Activated CD8-positive, alpha-beta memory T cell treated with anti-CD3 and anti-CD28 coated beads for 36 hours (primary cell): Measurements from ENCODE around the gene DLX5. TPM values are rescaled to one million over a fixed set of nuclear protein-coding genes. Genes with fewer than 3 reads are reported as not detected.

Experiments used
- CTCF ChIA-PET: fragments of 350-600 bp; sonication (Branson Sonifier 250); formaldehyde crosslinking; loops from one replicate; lab custom pipeline; 2021; ENCODE audit warnings: antibody characterized with exemption; lab: Charles Lee
- POLR2A ChIA-PET: fragments of 350-600 bp; sonication (Branson Sonifier 250); formaldehyde crosslinking; loops from one replicate; lab custom pipeline; 2021; ENCODE audit warnings: antibody characterized with exemption; lab: Charles Lee
- total RNA-seq, 2 experiments: library from RNA; stranded (reverse); gene quantifications; one replicate each; pipeline ENCODE4 v1.2.3, GENCODE V29; 2021

Gene DLX5
- total RNA-seq, 2 experiments from 2014 or later, result not detected

DNA sequence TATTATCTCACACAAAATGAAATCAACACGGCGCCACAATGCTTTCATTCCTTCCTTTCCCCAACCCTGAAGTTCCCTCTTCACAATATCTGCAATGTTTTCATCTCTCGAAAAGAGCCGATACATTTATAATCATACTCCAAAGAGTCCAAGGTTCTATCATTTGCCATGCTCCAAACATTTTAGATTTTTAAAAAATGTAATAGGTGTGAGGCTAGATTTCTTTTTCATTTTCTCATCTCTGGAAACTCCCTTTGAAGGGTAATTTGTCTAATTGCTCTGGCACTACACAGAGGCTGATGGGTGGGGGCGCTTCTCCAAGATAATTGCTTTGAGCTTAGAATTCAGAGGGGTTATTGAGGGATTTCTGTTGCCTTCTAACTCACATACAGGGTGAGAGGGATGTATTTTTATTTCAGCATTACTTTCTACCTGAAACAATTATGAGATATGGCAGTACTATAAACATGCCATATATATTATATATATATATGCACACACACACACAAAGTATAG, 4.9 kb downstream of the DLX5 start:
- CTCF ChIA-PET, result no interaction called here
- POLR2A ChIA-PET, result no interaction called here

DNA sequence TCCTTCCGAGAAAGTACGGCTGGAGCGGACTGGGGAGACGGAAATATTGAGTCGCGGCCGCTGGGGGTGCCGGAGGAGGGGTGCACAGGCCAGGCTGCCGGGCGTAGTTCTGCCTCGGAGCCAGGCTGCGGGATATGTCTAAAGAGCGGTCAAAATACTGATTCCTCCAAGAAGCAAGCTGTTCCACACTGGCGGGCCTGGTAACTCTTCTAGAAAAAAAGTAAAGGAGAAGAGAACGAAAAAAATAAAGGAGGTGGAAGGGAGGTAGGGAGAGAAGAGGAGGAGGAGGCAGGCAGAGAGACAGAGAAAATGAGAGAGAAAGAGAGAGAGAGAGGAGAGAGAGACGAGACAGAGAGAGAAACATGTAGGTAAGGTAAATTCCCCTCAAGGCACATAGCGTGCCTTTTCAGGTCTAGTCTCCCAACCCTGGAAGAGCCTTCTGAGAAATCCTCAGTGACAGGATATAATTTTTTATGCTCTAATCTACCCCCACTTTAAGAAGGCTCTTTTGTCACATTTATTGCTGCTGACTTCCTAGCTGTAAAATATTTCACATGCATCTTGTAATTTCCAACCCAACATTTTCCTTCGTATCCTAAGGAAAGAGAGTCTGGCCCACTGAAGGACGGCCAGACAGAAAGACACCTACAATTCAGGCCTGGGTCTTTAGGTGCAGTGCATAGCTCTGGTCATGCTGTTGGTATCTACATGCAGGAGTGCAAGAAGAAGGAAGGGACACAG, 5.7 kb downstream of the DLX5 start:
- ChIA-PET POLR2A (no interaction called here), CTCF (no interaction called here)

DNA sequence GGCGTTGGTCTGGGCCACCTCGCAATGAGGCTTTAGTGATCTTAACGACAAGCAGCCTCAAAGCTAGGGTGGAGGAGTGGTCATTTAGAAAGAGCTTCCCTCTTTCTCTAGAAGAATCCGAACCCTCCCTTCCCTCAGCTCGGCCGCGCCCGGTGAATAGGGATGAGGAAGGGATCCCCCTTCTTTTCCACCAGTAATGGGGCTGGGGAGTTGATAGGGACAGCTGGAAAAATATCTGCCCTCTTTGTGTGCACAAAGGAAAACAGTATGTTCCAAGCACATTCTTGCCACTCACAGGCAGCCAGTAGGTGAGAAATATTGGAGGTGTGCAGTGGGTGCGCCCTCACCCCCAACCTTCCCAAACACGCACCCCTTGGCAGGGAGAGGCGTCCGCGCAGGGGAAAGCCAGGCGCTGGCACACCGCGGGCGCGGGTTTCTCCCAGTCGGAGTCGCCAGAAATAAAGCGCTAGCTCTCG, 6.5 kb downstream of the DLX5 start:
- ChIA-PET CTCF (no interaction called here), POLR2A (no interaction called here)

DNA sequence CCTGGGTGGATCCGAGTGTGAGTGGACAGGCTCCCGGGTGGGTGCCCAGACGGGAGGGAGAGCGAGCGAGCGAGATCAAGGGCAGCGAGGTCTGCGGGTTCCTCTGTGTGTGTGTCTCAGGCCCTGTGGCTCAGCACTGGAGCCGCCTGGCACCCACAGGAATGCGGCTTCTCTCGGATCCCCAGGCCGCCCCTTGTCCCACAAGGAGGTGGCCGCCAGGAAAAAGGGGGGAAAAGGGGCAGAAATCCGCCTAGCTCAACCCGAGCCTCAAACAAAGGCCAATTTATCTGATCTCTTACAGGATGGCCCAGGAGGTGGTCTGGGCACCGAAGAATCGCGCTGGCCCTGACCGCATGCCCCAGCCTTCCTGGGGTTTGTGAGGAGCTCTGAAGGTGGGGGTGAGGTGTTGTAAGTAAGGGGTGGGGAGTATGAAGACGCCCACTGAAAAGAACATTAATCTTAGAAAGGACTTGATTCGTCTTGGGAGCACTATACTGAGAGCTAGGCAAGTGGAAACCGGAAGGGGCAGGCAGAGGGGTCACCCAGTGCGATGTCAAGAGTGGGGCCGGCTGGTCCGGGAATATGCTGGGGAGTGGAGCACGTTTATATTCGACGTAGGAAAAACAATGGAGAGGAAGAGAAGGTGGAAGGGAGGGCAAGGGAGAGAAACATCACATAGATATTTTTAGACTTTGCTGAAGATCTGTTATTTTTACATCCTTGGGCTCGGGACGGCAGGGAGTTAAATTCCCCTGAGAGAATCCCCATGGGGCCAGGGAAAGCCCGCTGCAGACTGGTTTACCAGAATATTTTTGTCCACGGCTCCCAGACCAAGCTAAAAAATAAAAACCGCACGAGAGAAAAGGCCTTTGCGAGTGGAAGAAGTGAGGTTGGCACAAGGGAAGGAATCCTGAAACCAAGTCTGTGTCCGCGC, 7.2 kb downstream of the DLX5 start:
- CTCF ChIA-PET, result interaction anchor here (1.1 kb wide), 1 partner anchor 12 kb away, joined by 3 read pairs; the partner anchor contains the start of gene DLX6
- POLR2A ChIA-PET, result no interaction called here

DNA sequence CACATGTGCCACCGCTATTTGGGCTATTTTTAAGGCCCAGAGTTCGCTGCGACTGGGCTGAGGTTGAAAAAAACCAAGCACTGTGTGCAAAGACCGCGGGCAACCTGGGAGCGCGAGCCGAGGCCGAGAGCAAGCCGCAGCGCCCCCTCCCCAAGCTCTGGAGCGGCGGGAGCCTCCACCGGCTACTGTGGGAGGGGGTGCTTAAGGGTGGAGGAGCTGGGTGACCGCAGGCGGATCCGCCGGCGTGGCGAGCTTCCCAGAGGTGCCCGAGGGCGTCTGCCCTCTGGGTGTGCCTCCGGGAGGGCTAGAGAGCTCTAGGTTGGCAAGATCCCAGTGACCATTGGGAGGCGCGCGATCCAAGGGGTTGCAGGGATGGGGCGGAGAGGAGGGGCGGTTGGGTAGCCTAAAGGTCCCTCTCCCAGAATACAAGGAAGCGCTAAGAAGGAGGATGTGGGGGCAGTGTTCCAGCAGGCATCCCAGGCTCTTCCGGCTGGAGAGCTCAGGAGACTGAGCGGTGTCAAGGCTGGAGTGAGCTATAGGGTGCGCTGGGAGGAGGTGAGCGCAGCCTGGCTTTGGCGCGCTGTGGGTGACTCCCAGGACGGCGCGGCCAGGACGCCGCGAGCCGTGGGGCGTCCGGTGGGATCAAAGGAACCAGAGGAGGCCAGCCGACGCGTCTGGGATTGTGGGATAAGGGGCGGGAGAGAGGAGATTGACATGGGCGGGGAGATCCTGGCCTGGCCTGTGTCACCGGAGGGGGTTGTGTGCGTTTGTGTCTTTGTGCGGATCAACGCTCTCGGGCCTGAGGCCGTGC, 8.0 kb downstream of the DLX5 start:
- POLR2A ChIA-PET, result no interaction called here
- CTCF ChIA-PET, result interaction anchor here (1.1 kb wide), 1 partner anchor 11 kb away, joined by 3 read pairs; the partner anchor contains the start of gene DLX6

DNA sequence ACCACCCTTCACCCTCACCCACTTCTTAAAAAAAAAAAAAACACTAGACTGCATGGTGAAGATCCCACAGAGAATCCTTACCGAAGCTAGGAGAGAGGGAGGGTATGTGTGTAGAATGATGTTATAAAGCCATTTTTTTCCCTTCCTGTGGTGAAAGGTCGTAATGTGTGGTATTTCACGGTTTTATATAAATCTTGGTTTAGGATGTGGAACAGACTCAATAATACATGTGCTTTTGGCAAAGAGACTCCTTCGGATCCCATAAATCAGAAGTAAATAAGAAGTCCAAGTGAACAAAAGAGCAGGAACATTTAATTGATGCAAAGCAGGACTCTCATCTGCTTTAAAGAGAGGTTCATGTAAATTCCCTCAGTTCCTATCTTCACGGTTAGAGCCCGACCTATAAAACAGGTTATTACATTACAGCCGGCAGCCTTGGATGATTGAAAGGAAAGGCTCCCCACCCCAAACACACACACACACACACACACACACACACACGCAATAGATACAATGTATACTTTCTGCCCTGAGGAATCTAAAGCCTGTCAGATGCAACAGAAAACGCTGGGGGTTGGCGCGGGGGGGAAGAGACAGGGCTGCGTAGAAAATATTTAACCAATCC, 8.8 kb downstream of the DLX5 start:
- ChIA-PET POLR2A (no interaction called here), CTCF (interaction anchor here (1.3 kb wide), 1 partner anchor 10 kb away, joined by 3 read pairs; no protein-coding TSS in a partner anchor)

DNA sequence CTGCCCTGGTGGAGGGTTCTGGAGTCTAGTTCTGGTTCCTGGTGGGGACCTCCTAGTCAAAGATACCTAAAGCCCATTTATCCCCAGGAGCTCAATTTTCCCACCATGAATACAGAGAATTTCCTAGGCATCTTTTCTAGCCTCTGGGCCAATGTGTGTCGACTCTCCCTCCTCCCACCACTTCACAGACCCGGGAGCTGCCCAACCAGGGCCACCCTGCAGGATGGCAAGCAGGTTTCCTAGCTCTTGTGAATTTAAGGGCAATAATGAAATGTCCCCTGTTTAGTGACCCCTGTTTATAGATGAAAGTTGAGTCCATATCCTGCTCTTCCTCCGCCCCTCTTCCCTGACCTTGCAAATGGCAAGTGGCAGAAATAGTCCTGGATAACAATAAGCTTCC, 9.4 kb downstream of the DLX5 start:
- ChIA-PET POLR2A (no interaction called here), CTCF (interaction anchor here (1.3 kb wide), 1 partner anchor 11 kb away, joined by 3 read pairs; no protein-coding TSS in a partner anchor)

DNA sequence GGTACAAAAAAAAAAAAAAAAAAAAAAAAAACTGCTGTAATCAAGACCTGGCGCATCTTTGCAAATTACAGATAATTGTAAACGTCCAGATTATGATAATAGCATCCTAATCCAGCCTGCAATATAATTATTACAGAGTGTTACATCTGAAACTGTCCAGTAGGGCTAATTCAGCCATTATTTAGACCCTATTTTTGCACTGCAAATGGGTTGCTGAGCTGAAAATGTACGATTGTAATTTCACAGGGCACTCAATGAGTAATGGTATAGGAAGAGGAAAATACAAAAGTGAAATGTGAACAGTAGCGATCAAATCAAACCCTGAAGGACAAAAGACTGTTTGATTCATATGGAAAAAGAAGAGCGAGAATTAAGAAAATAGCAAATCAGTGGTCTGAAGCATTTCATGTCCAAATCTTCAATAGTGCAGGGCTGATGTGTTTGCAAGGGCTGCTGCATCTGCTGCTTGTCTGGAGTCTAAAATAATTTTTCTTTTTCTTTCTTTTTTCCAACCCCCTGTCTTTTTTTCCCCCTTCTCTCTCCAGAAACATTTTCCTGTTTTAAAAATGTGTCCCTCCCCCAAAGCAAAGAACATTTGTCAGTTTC, 10.4 kb downstream of the DLX5 start:
- CTCF ChIA-PET, result no interaction called here
- POLR2A ChIA-PET, result no interaction called here

DNA sequence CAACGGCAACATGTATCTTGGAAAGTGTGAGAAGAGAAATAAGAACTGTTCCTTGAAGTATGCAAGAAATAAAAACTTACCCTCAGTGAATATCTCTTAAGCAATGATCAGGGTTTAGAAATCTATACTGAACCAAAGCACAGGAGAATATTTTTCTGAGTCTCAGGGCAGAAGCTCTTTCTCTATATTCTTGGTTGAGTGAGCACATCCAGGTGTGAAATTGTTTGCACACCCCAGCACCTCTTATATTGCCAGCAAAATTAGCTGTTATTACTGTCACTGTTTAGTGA, 10.8 kb downstream of the DLX5 start:
- CTCF ChIA-PET, result interaction anchor here (1.3 kb wide), 1 partner anchor 14 kb away, joined by 4 read pairs; no protein-coding TSS in a partner anchor

DNA sequence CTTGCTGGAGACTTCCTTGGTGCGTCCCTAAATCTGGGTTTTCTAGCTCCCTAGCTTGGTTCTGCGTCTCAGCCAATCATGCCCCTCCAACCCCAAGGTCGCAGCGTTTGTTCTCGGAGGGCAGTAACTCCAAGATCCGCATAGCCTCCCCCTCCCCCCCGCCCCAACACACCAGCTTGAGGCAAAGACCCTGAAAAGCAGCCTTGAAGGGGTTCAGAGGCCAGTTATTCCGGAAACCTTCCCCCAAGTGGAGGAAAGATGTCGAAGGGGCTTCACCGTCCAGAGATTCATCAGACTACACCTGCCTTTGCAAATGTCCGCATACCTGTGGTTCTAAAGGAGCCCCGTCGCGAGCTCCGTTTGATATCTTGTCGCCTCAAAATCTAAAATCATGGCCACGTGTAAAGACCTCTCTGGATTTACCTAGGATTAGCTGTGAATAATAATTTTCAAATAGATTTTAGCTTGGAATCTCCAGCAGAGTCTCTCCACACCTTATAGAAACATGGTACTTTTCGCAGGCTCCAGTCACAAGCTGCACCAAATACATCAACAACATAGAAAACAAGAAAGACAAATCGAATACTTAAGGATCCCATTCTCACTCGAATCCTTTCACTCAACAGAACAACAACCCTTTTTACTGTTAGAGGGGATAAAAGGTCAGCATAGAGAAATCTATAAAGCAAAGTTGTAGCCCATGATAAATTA, 11.3 kb downstream of the DLX5 start:
- ChIA-PET POLR2A (no interaction called here), CTCF (interaction anchor here (1.3 kb wide), 1 partner anchor 14 kb away, joined by 4 read pairs; no protein-coding TSS in a partner anchor)

More for the DNA sequence above, 10.8 kb downstream of the DLX5 start:
- POLR2A ChIA-PET, result no interaction called here

DNA sequence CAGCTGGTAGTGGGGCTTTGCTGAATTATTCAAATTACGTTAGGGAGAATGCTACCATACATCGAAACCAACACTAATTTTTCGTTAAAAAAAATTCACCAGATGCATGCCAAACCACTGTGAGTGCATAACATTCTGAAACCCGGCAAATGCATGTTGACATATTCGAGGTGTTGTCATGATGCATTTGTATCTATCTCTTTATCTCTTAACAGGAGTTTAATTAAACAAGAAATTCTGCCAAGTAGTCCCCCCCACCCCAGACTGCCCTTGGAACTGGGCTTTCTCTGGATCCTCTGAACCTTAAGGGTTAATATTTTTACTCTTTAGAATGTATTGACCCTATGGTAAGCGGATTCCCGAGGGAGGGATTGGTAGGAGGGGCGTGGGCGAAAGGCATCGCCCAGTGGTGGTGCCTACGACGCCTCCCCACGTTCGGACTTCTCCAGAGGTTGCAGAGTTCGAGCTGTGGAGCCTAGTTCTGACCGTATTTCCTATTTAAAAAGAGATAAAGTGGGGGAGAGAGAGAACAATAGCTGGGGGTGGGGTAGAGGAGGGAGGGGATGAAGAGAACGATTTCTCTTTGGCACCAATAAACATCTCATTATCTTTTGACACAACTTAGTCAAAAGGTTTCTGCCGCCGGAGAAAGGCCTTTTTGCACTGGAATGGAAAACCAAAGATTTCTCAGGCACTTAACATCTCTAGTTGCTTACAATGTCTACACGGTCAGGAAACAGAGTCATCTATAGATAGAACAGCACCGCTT, 12.1 kb downstream of the DLX5 start:
- ChIA-PET CTCF (interaction anchor here (1.3 kb wide), 1 partner anchor 15 kb away, joined by 4 read pairs; no protein-coding TSS in a partner anchor), POLR2A (no interaction called here)

DNA sequence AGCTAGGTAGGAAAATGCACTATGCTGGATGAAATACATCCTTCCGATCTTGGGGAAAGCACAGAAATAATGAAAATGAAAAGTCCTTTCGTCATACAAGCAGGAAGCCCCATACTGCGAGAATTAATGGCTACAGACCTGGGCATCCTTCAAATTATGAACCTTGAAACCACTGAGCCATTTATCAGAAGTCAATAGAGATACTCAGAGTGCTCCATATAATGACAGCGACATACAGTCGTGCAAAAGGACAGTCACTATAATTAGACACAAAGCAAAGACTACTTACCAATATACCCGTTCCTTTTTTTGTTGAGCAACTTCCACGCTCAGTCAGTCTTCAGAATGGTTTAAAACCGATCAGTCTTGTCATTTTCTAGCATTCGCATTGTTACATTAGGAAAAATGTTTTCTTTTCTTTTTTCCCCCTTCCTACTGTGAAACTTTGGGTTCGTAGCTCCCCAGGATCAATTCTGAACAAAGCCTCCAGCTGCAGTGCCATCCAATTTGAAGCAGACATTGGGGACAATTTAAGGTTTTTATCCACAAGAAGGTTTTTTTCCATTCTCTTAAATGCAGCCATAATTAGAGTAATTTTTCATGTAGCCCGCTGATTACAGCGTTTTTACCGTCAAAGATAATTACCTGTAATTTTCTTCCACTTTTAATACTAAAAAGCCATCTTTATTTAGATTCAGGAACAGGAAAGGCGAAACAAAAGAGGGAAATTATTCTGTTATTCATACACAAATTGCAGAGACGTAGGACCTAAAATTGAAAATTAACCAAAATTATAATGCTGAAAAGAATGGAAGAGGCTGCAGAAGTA, 12.9 kb downstream of the DLX5 start:
- ChIA-PET CTCF (no interaction called here), POLR2A (no interaction called here)

DNA sequence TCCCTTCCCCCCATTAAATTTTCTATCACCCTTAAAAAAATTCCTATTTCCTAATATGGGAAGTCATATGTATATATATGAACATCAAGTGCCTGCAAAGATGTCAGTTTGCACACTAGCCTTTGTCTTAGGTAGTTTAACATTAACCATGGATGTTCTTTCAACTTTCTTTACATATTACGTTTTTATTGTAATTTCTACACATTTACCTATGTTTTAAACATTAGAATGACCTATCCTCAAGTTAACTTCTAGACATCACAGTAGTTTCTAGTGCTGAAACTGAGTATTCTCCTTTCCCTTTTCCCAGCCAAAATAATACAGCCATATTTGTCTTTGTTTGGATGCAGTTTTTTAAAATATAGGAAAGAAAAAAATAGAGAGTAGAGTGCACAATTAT, 13.5 kb downstream of the DLX5 start:
- ChIA-PET POLR2A (no interaction called here), CTCF (no interaction called here)

DNA sequence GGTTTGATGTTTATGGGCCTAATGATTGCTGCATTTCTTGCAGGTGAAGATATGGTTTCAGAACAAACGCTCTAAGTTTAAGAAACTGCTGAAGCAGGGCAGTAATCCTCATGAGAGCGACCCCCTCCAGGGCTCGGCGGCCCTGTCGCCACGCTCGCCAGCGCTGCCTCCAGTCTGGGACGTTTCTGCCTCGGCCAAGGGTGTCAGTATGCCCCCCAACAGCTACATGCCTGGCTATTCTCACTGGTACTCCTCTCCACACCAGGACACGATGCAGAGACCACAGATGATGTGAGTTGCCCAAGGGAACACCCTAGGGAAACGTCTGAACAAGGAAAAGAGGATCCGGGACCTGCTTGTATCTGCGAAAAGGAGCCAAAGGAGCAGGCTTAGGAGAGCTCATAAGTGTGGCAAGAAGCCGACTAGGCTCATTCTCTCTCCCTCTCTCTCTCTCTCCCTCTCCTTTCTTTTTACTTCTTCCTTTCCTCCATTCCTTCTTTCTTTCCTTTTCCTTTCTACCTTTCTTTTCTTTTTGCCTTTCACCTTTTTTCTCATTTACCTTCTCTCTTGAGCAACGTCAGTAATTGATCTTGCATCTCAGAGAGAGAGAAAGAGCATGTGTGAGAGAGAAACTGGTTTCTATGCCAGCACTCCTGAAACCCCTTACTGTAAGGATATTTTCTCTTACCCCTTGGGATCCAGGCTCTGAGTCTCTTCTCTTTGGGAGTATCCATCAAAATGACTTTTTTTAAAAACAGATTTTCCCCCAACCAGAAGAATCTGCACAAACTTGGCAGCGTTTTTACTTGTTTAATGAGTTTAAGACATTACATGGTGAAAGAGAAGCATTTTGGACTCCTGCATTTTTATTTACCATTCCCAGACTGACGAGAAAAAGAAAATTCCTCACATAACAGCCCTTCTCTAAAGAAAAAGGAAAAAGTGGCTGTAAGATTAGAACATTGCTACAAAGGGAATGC, 14.6 kb downstream of the DLX5 start:
- ChIA-PET POLR2A (no interaction called here), CTCF (interaction anchor here (1.6 kb wide), 1 partner anchor 17 kb away, joined by 4 read pairs; no protein-coding TSS in a partner anchor)
